GM12864 (cell line): ENCODE data around the gene LHPP.

Experiments
- DNase-seq: peaks from one replicate; pipeline ENCODE4 v3.0.0-alpha.2; 2011; ENCODE audit warnings: low read depth
- H3K4me3 ChIP-seq: 2 replicates; pipeline ENCODE4 v1.5.1; 2011; ENCODE audit warnings: mild to moderate bottlenecking, low read depth, low read length, control low read depth
- CTCF ChIP-seq: IDR thresholded peaks from 2 replicates; pipeline ENCODE4 v1.5.1; 2011; ENCODE audit warnings: low read depth, mild to moderate bottlenecking, moderate library complexity, low read length, control low read depth, inconsistent platforms; ENCODE audit errors: missing control alignments

LHPP gene

DNA sequence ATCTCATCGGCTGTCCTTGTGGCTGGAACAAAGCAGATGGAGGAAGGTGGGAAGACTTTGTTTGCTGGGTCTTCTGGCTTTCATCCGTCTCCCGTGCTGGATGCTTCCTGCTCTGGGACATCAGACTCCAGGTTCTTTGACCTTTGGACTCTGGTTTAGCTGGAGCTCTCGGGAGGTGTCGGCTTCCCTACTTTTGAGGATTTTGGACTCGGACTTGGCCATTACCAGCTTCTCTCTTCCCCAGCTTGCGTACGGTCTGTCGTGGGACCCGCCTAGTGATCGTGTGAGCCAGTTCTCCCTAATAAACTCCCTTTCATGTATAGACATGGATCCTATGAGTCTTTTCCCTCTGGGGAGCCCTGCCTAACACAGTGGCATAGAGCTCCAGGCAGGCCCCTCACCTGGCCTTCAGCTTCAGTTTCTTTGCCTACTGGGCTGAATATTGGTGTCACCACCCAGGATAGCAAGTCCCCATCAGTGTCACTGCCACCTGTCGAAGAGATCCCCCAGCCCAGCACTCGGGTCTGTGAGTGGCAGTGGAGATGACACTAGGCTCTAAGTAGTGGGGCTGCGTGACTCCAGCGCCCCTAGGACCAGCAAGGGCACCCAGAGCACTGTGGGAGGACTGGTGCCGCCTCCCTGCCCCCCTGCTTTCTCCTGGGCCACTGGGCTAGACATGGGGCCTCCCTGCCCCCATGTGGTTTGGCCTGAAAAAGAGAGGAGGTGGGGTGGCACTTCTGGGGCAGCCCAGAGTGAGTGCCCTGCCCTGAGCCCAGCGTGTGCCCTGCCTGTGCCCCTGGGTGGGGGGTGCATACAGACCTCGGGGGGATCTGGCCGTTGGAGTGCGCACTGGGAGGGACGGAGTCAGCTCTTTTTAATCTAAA is 135.6 kb downstream of the LHPP start:
- TF ChIP-seq CTCF, result no peak
- H3K4me3 ChIP-seq, result no peak overlapping the region
- no peak for DNase-seq

DNA sequence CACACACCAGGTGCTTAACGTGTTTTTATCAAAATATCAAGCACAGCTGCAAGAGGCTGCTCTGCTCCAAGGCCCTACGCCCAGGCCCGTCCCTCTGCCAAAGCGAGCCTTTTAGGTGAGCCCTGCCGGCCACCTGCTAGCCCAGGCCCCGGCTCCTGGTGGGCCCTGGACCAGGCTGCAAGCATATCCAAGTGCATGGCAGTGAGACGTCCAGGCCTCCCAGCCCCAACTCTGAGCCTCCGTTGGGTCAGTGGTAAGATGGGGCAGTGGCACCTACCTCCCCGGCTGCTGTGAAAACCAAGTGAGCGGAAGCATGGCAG is 136.2 kb downstream of the LHPP start:
- no peak overlapping the region for H3K4me3 ChIP-seq
- DNase-seq, result no peak
- no peak for TF ChIP-seq CTCF

DNA sequence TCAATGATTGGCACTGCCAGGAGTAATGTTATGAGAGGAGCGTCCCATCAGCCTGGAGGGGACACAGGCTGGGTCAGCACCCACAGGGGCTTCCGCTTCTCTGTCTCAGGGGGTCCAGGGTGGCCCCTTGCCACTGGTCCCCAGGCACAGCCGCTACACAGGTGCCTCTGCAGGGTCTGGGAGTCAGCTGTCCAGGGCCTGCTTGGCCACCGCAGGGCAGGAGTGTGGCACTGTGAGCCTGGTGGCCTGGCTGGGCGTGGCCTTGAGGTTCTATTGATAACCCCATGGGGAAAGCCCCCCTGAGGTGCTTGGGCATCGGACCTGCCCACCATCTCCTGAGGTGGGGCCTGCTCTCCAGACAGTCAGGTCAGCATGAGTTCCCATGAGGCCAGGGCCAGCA is 136.6 kb downstream of the LHPP start:
- H3K4me3 ChIP-seq, result no peak overlapping the region
- no peak for TF ChIP-seq CTCF
- no peak for DNase-seq

- H3K4me3 ChIP-seq, result no peak overlapping the region
- no peak for DNase-seq
- no peak for TF ChIP-seq CTCF
Observed at GRCh38 chr10:124598773-124599587, 137.4 kb downstream of the LHPP start.

GRCh38 chr10:124599588-124600050 is 138.0 kb downstream of the LHPP start:
- TF ChIP-seq CTCF, result no peak
- DNase-seq, result no peak
- H3K4me3 ChIP-seq, result no peak overlapping the region

DNA sequence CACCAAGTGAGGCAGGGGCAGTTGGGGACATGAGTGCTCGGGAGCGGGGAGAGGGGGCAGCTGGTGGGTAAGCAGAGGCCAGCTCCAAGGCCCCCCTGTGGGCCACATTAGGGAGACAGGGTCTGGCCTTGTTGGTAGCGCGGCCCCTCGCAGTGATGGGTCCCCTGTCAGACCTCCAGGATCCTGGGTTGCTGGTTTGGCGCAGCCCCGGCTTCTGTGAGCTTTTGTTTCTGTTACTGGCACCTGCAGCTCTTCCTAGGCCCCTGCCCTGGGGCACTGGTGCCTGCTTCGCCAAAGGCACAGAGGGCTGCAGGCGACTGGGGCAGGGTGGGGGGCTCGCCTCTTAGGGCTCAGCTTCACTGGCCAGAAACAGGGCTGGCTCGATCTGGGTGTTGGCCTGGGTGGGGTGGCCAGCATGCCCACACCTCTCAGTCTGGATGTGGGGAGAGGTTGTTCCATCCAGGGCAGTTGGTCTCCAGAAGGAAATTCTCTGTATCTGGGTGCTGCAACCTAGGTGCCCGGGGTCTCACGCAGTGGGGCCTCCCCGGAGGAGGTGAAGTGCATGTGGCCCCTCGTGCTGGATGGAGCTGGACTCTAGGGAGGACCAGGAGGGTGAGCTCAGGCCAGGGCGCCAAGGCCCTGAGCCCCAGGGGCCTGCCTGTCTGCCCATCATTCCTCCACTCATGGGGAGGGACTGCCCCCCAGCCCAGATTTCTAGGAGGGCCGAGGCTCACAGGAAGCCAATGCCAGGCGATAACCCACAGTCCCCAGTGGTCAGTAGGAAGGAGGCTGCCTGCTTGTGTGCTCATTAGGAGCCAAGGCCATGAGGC is 138.6 kb downstream of the LHPP start:
- no peak for TF ChIP-seq CTCF
- DNase-seq, result no peak
- no peak overlapping the region for H3K4me3 ChIP-seq
